ENCODE data around the gene RPH3AL. TPM values are rescaled to one million over a fixed set of nuclear protein-coding genes. Genes with fewer than 3 reads are reported as not detected.

The RPH3AL gene
- total RNA-seq, 1 experiment from 2014 or later = 26.0 TPM

DNA sequence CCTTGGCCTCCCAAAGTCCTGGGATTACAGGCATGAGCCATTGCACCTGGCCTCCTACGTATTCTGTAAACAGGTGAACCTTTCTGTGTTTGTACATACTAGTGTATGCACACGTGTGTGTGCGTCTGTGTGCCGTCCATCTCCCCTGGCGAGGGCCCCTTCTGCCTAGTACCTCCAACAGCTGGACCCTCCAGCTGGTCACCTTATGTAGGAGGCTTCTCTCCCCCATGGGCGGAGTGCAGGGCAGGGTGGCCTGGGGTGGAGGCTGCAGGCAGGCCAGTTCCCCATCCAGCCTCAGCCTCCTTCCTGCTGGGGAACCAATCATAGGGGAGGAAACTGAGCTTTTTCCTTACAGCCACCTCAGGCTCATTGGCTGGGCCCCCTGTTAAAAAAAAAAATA lies 146.8 kb downstream of the RPH3AL start:
- H3K4me1 ChIP-seq (replicated peaks; ENCODE audit: insufficient read depth) = no peaks in the 10 kb centered on the region
- H3K79me2 ChIP-seq (ENCODE audit: low read depth) = no peaks in the 10 kb centered on the region
- POLR2A ChIA-PET (ENCODE audit: unreplicated experiment) = no interaction called here
- no peak overlapping the region for H3K4me3 ChIP-seq
- no peaks in the 10 kb centered on the region for H3K9me2 ChIP-seq (ENCODE audit: insufficient read depth)
- H4K20me1 ChIP-seq (ENCODE audit: insufficient read depth) = 0 out of 2 replicates have a peak, but pooled peaks cover 3% of the 10 kb centered on the region
- no peak overlapping the region for H3K4me2 ChIP-seq
- H3F3A ChIP-seq (ENCODE audit: insufficient read depth, low read depth) = no peaks in the 10 kb centered on the region
- no peak overlapping the region for H2AFZ ChIP-seq
- intact Hi-C loops (cut with micrococcal nuclease; ENCODE audit: unreplicated experiment) = no loop called here
- H3K27ac ChIP-seq = no peak overlapping the region
- no peaks in the 10 kb centered on the region for H3K9me3 ChIP-seq (ENCODE audit: insufficient read depth, low read depth)
- H3K27me3 ChIP-seq (ENCODE audit: insufficient read depth, low read depth) = peaks cover 35% of the 10 kb centered on the region
- no peaks in the 10 kb centered on the region for H3K36me3 ChIP-seq (ENCODE audit: low read depth)
- CTCF ChIA-PET = no interaction called here
- no peak for DNase-seq
- no TSS peak for BruUV-seq (replicated peaks)
- no peak for TF ChIP-seq EZH2 (IDR thresholded peaks at IDR 0.05; ENCODE audit: low read depth)
- TF ChIP-seq, protein P1, sequence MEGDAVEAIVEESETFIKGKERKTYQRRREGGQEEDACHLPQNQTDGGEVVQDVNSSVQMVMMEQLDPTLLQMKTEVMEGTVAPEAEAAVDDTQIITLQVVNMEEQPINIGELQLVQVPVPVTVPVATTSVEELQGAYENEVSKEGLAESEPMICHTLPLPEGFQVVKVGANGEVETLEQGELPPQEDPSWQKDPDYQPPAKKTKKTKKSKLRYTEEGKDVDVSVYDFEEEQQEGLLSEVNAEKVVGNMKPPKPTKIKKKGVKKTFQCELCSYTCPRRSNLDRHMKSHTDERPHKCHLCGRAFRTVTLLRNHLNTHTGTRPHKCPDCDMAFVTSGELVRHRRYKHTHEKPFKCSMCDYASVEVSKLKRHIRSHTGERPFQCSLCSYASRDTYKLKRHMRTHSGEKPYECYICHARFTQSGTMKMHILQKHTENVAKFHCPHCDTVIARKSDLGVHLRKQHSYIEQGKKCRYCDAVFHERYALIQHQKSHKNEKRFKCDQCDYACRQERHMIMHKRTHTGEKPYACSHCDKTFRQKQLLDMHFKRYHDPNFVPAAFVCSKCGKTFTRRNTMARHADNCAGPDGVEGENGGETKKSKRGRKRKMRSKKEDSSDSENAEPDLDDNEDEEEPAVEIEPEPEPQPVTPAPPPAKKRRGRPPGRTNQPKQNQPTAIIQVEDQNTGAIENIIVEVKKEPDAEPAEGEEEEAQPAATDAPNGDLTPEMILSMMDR (conservative IDR thresholded peaks at IDR 0.05) = no peak

DNA sequence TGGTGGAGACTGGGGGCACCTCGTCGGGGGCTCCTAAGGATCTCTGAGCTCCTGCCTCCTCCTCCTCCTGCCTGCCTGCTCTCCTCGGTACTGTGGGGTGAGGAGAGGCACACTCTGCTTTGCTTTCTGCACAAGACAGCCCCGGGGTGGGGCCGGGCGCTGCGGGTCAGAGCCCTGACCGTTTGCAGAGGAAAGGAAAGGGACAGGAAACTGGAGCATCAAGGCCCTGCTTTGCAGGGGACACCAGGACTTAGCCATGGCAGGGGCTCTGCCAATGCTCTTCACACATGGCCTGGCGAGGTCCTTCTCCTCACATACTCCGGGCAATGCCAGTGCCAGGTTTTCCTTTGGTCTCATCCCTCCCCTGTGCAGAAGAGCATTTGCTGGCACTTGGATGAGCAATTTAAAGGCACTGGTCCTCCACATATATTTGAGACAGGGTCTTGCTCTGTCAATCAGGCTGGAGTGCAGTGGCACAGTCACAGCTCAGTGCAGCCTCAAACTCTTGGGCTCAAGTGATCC lies 147.4 kb downstream of the RPH3AL start:
- Histone ChIP-seq H3K27ac (no peak overlapping the region), H4K20me1 (ENCODE audit: insufficient read depth) (0 out of 2 replicates have a peak, but pooled peaks cover 3% of the 10 kb centered on the region), H3K9me3 (ENCODE audit: insufficient read depth, low read depth) (no peaks in the 10 kb centered on the region), H3K9me2 (ENCODE audit: insufficient read depth) (no peaks in the 10 kb centered on the region), H3K79me2 (ENCODE audit: low read depth) (no peaks in the 10 kb centered on the region), H3K4me1 (replicated peaks; ENCODE audit: insufficient read depth) (no peaks in the 10 kb centered on the region), H2AFZ (no peak overlapping the region), H3K36me3 (ENCODE audit: low read depth) (no peaks in the 10 kb centered on the region), H3K4me3 (no peak overlapping the region), H3K4me2 (no peak overlapping the region), H3F3A (ENCODE audit: insufficient read depth, low read depth) (no peaks in the 10 kb centered on the region), H3K27me3 (ENCODE audit: insufficient read depth, low read depth) (peaks cover 41% of the 10 kb centered on the region)
- BruUV-seq (replicated peaks) = no TSS peak
- TF ChIP-seq, protein P1 (conservative IDR thresholded peaks at IDR 0.05) = no peak
- CTCF ChIA-PET = no interaction called here
- intact Hi-C loops (cut with micrococcal nuclease; ENCODE audit: unreplicated experiment) = no loop called here
- POLR2A ChIA-PET (ENCODE audit: unreplicated experiment) = no interaction called here
- DNase-seq = no peak

DNA sequence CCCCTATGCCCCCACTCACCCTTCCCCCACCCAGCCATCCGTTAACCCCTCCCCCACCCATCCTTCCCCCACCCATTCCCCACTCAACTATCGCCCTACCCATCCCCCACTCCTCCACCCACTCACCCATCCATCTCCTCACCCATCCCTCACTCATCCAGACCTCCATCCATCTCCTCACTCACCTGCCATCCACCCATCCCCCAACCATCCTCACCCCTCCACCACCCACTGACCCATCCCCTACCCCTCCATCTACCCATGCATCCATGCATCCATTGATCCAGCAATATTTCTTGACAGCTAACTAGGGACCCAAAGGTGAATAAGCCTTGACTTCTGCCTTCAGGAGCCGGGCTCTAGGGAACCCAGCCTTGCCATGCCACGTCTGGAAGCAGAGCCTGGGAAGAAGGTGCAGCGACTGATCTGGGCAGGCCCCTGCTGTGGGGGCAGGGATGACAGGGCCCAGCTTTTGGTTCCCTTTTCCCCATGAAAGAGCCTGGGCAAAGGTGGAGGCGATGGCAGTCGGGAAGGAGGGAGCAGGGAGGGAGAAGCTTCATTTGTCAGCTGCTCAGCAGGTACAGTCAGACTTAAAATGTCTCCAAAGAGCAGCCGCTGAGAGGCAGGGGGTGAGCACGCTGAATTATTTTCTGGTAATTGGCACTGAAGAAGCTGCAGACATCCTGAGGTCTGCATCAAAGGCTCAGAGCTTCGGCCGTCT lies 148.0 kb downstream of the RPH3AL start:
- TF ChIP-seq, protein P1 (conservative IDR thresholded peaks at IDR 0.05) = no peak
- TF ChIP-seq EZH2 (IDR thresholded peaks at IDR 0.05; ENCODE audit: low read depth) = no peak
- intact Hi-C loops (cut with micrococcal nuclease; ENCODE audit: unreplicated experiment) = no loop called here
- no peaks in the 10 kb centered on the region for H3K79me2 ChIP-seq (ENCODE audit: low read depth)
- 0 out of 2 replicates have a peak, but pooled peaks cover 3% of the 10 kb centered on the region for H4K20me1 ChIP-seq (ENCODE audit: insufficient read depth)
- H3K9me3 ChIP-seq (ENCODE audit: insufficient read depth, low read depth) = no peaks in the 10 kb centered on the region
- H3K9me2 ChIP-seq (ENCODE audit: insufficient read depth) = no peaks in the 10 kb centered on the region
- no peaks in the 10 kb centered on the region for H3K4me1 ChIP-seq (replicated peaks; ENCODE audit: insufficient read depth)
- no peak overlapping the region for H3K4me2 ChIP-seq
- peaks cover 46% of the 10 kb centered on the region for H3K27me3 ChIP-seq (ENCODE audit: insufficient read depth, low read depth)
- no peaks in the 10 kb centered on the region for H3F3A ChIP-seq (ENCODE audit: insufficient read depth, low read depth)
- no peak overlapping the region for H3K4me3 ChIP-seq
- no peak overlapping the region for H2AFZ ChIP-seq
- H3K27ac ChIP-seq = no peak overlapping the region
- POLR2A ChIA-PET (ENCODE audit: unreplicated experiment) = no interaction called here
- DNase-seq = no peak
- H3K36me3 ChIP-seq (ENCODE audit: low read depth) = no peaks in the 10 kb centered on the region
- no TSS peak for BruUV-seq (replicated peaks)
- CTCF ChIA-PET = no interaction called here
